PC-3 (cell line): ENCODE measurements around the gene RTN4. TPM values are rescaled to one million over a fixed set of nuclear protein-coding genes. Genes with fewer than 3 reads are reported as not detected.

ENCODE experiments used
- ATAC-seq: fragments of 200-7000 bp; cut with Tn5 transposase; 2 replicates; pipeline ENCODE4 v1.9.1; 2020; ENCODE audit warnings: mild to moderate bottlenecking, moderate library complexity
- BruUV-seq: library from RNA; stranded (reverse); fragments of 400-500 nt; replicated peaks from 2 replicates; lab custom pipeline; 2021; lab: Mats Ljungman, UMichigan
- CTCF ChIA-PET: fragments of 300-600 bp; sonication (Branson Sonifier 250); formaldehyde crosslinking; loops from one replicate; lab custom pipeline; 2022; ENCODE audit warnings: antibody characterized with exemption; lab: Charles Lee
- POLR2A ChIA-PET: fragments of 300-600 bp; sonication (Branson Sonifier 250); formaldehyde crosslinking; loops from one replicate; lab custom pipeline; 2022; ENCODE audit warnings: antibody characterized with exemption; ENCODE audit not compliant: unreplicated experiment; lab: Charles Lee
- DNase-seq: peaks from one replicate; pipeline ENCODE4 v3.0.0-alpha.2; 2015
- H2AFZ ChIP-seq: fragments of 300-600 bp; sonication (generic); 2 replicates; pipeline ENCODE4 v1.6.0; 2016; ENCODE audit warnings: antibody characterized with exemption, low read length
- H3F3A ChIP-seq: fragments of 300-600 bp; sonication (generic); one replicate; pipeline ENCODE4 v1.6.0; 2017; ENCODE audit warnings: antibody characterized with exemption, low read length, control low read depth, mild to moderate bottlenecking; ENCODE audit not compliant: unreplicated experiment
- H3K27ac ChIP-seq: fragments of 300-600 bp; sonication (generic); 2 replicates; pipeline ENCODE4 v1.5.1; 2016; ENCODE audit warnings: mild to moderate bottlenecking, low read length
- H3K27me3 ChIP-seq: fragments of 300-600 bp; sonication (generic); 2 replicates; pipeline ENCODE4 v1.6.1; 2016; ENCODE audit warnings: low read length, mixed read lengths
- H3K36me3 ChIP-seq: fragments of 300-600 bp; sonication (generic); 2 replicates; pipeline ENCODE4 v1.6.1; 2016; ENCODE audit warnings: low read depth, mixed run types, low read length, mixed read lengths
- H3K4me1 ChIP-seq: fragments of 300-600 bp; sonication (generic); 2 replicates; pipeline ENCODE4 v1.5.1; 2016; ENCODE audit warnings: low read length; ENCODE audit not compliant: insufficient read depth
- H3K4me2 ChIP-seq: fragments of 300-600 bp; sonication (generic); 2 replicates; pipeline ENCODE4 v1.6.0; 2016; ENCODE audit warnings: low read length
- H3K4me3 ChIP-seq: fragments of 300-600 bp; sonication (generic); 2 replicates; pipeline ENCODE4 v1.5.1; 2016; ENCODE audit warnings: mild to moderate bottlenecking, low read length, mixed read lengths
- H3K79me2 ChIP-seq: fragments of 300-600 bp; sonication (generic); 2 replicates; pipeline ENCODE4 v1.6.1; 2017; ENCODE audit warnings: low read length, mixed read lengths
- H3K9ac ChIP-seq: fragments of 300-600 bp; sonication (generic); 2 replicates; pipeline ENCODE4 v1.6.0; 2016; ENCODE audit warnings: mild to moderate bottlenecking, low read length
- H3K9me2 ChIP-seq: fragments of 300-600 bp; sonication (generic); replicated peaks from 2 replicates; pipeline ENCODE4 v1.6.1; 2016; ENCODE audit warnings: mixed run types, low read length, mixed read lengths
- H3K9me3 ChIP-seq: fragments of 300-600 bp; sonication (generic); 2 replicates; pipeline ENCODE4 v1.6.1; 2016; ENCODE audit warnings: low read length, mixed read lengths
- H4K20me1 ChIP-seq: fragments of 300-600 bp; sonication (generic); 2 replicates; pipeline ENCODE4 v1.6.1; 2016; ENCODE audit warnings: low read length, mixed read lengths
- CTCF ChIP-seq: fragments of 300-600 bp; sonication (generic); conservative IDR thresholded peaks from 2 replicates; pipeline ENCODE4 v1.5.1; 2017; ENCODE audit warnings: antibody characterized with exemption, low read depth, mild to moderate bottlenecking, low read length
- EZH2 ChIP-seq: fragments of 300-600 bp; sonication (generic); IDR thresholded peaks from one replicate; pipeline ENCODE4 v1.6.1; 2017; ENCODE audit warnings: antibody characterized with exemption, mild to moderate bottlenecking, low read length; ENCODE audit not compliant: unreplicated experiment
- EZH2phosphoT487 ChIP-seq: fragments of 300-600 bp; sonication (generic); IDR thresholded peaks from 2 replicates; pipeline ENCODE4 v1.6.1; 2018; ENCODE audit warnings: mild to moderate bottlenecking, antibody characterized with exemption, low read length, borderline replicate concordance
- intact Hi-C: fragments of 100-400 bp; cut with micrococcal nuclease; formaldehyde crosslinking; loops from 2 replicates; pipeline ENCODE4 v1.9.0; 2023
- total RNA-seq: library from RNA; depleted of rRNA; stranded (reverse); fragments of >200 nt; gene quantifications from 2 replicates; pipeline ENCODE4 v1.2.3, GENCODE V29; 2014; rRNA removed

The RTN4 gene
- total RNA-seq, 1 experiment from 2014 or later = 150 TPM

GRCh38 chr2:54924121-54924520 is 126.1 kb downstream of the RTN4 start:
- H3K4me3 ChIP-seq = no peak overlapping the region
- H4K20me1 ChIP-seq = no peaks in the 10 kb centered on the region
- ChIA-PET CTCF (interaction anchor here (0.6 to 1.1 kb wide), 2 partner anchors 25 to 1038 kb away, joined by 3 to 4 read pairs; no protein-coding TSS in a partner anchor), POLR2A (no interaction called here)
- peak overlapping the region; percentile 32 for H3K27ac ChIP-seq
- H3K4me2 ChIP-seq = peak overlapping the region; percentile 22
- TF ChIP-seq EZH2 (no peak), CTCF (no peak), EZH2phosphoT487 (no peak)
- H3K79me2 ChIP-seq = no peaks in the 10 kb centered on the region
- H3K27me3 ChIP-seq = no peaks in the 10 kb centered on the region
- BruUV-seq = no TSS peak
- no peaks in the 10 kb centered on the region for H3F3A ChIP-seq
- DNase-seq (peak; percentile 62), ATAC-seq (peak; percentile 93)
- no peaks in the 10 kb centered on the region for H3K9me3 ChIP-seq
- intact Hi-C loops = no loop called here
- no peak overlapping the region for H2AFZ ChIP-seq
- no peaks in the 10 kb centered on the region for H3K36me3 ChIP-seq
- H3K9me2 ChIP-seq = no peaks in the 10 kb centered on the region
- H3K4me1 ChIP-seq = peaks cover 9% of the 10 kb centered on the region
- H3K9ac ChIP-seq = no peak overlapping the region

Other genes starting within 250 kb of the RTN4 start
- 1.8 and 3.9 TPM in 2 replicates for gene CLHC1, start 181.8 kb upstream of the RTN4 start, total RNA-seq
- gene RPS27A, start 182.2 kb upstream of the RTN4 start, total RNA-seq = 1,096 and 1,330 TPM in 2 replicates
- gene MTIF2, start 218.8 kb upstream of the RTN4 start, total RNA-seq = 46.5 and 49.6 TPM in 2 replicates